ENCODE measurements around the gene KCNE3.

- TF ChIP-seq EZH2phosphoT487 (IDR thresholded peaks at IDR 0.05) (no peak), EZH2 (IDR thresholded peaks at IDR 0.05) (no peak), CTCF (IDR thresholded peaks at IDR 0.05) (no peak)
Observed at GRCh38 chr11:74505911-74506310, 38.6 kb upstream of the KCNE3 start.

All from neural progenitor cell (in vitro differentiated cells).